Loucy (cell line): Measurements from ENCODE around the gene PDK1.

ENCODE experiments used
- EZH2phosphoT487 ChIP-seq: fragments of 200-600 bp; IDR thresholded peaks from 2 replicates; pipeline ENCODE4 v1.6.1; 2018; ENCODE audit warnings: antibody characterized with exemption, mild to moderate bottlenecking, moderate library complexity, borderline replicate concordance
- TF ChIP-seq, protein P1 (sequence below): fragments of 200-600 bp; sonication (generic); conservative IDR thresholded peaks from 2 replicates; pipeline ENCODE4 v1.5.1; 2014; ENCODE audit warnings: mild to moderate bottlenecking, antibody characterized with exemption, low read length

- TF ChIP-seq, protein P1, sequence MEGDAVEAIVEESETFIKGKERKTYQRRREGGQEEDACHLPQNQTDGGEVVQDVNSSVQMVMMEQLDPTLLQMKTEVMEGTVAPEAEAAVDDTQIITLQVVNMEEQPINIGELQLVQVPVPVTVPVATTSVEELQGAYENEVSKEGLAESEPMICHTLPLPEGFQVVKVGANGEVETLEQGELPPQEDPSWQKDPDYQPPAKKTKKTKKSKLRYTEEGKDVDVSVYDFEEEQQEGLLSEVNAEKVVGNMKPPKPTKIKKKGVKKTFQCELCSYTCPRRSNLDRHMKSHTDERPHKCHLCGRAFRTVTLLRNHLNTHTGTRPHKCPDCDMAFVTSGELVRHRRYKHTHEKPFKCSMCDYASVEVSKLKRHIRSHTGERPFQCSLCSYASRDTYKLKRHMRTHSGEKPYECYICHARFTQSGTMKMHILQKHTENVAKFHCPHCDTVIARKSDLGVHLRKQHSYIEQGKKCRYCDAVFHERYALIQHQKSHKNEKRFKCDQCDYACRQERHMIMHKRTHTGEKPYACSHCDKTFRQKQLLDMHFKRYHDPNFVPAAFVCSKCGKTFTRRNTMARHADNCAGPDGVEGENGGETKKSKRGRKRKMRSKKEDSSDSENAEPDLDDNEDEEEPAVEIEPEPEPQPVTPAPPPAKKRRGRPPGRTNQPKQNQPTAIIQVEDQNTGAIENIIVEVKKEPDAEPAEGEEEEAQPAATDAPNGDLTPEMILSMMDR = no peak
- TF ChIP-seq EZH2phosphoT487 = no peak
Measured at GRCh38 chr2:172560721-172561120, 4.8 kb downstream of the PDK1 start.
